ENCODE results near the gene DDAH2.

The DDAH2 gene

GRCh38 chr6:31776485-31776988 is 47.4 kb upstream of the DDAH2 start:
- H3K4me3 ChIP-seq (ENCODE audit: low read depth, low read length) = no peak overlapping the region
- peaks cover 2% of the 10 kb centered on the region for H3K79me2 ChIP-seq
- H3K9ac ChIP-seq = no peak overlapping the region
- H3K27me3 ChIP-seq (ENCODE audit: control insufficient read depth, insufficient read depth, low read length) = no peaks in the 10 kb centered on the region
- no peak overlapping the region for H3K4me2 ChIP-seq (ENCODE audit: low read length)
- H2AFZ ChIP-seq = peak overlapping the region; percentile 82
- no peaks in the 10 kb centered on the region for H3K36me3 ChIP-seq (ENCODE audit: control insufficient read depth, insufficient read depth, low read length)
- H3K4me1 ChIP-seq = peaks cover 13% of the 10 kb centered on the region
- H3K27ac ChIP-seq = no peak overlapping the region
- H3K9me3 ChIP-seq (ENCODE audit: control insufficient read depth, low read length) = no peaks in the 10 kb centered on the region
- no peak for TF ChIP-seq CTCF (IDR thresholded peaks at IDR 0.05)

GRCh38 chr6:31775633-31776484 is 46.8 kb upstream of the DDAH2 start:
- H3K4me2 ChIP-seq (ENCODE audit: low read length) = no peak overlapping the region
- H3K4me1 ChIP-seq = peaks cover 13% of the 10 kb centered on the region
- no peak overlapping the region for H3K4me3 ChIP-seq (ENCODE audit: low read depth, low read length)
- no peak overlapping the region for H2AFZ ChIP-seq
- peaks cover 2% of the 10 kb centered on the region for H3K79me2 ChIP-seq
- H3K36me3 ChIP-seq (ENCODE audit: control insufficient read depth, insufficient read depth, low read length) = no peaks in the 10 kb centered on the region
- no peak overlapping the region for H3K9ac ChIP-seq
- no peak for TF ChIP-seq CTCF (IDR thresholded peaks at IDR 0.05)
- H3K27ac ChIP-seq = no peak overlapping the region
- H3K9me3 ChIP-seq (ENCODE audit: control insufficient read depth, low read length) = no peaks in the 10 kb centered on the region
- no peaks in the 10 kb centered on the region for H3K27me3 ChIP-seq (ENCODE audit: control insufficient read depth, insufficient read depth, low read length)

- H3K4me2 ChIP-seq (ENCODE audit: low read length) = no peak overlapping the region
- no peaks in the 10 kb centered on the region for H3K36me3 ChIP-seq (ENCODE audit: control insufficient read depth, insufficient read depth, low read length)
- peaks cover 2% of the 10 kb centered on the region for H3K79me2 ChIP-seq
- no peaks in the 10 kb centered on the region for H3K27me3 ChIP-seq (ENCODE audit: control insufficient read depth, insufficient read depth, low read length)
- peaks cover 13% of the 10 kb centered on the region for H3K4me1 ChIP-seq
- H2AFZ ChIP-seq = no peak overlapping the region
- no peak overlapping the region for H3K27ac ChIP-seq
- H3K9ac ChIP-seq = no peak overlapping the region
- no peak overlapping the region for H3K4me3 ChIP-seq (ENCODE audit: low read depth, low read length)
- no peaks in the 10 kb centered on the region for H3K9me3 ChIP-seq (ENCODE audit: control insufficient read depth, low read length)
- no peak for TF ChIP-seq CTCF (IDR thresholded peaks at IDR 0.05)
These were observed 46.1 kb upstream of the DDAH2 start for GRCh38 chr6:31775184-31775583.

- H3K27ac ChIP-seq = no peak overlapping the region
- H3K4me2 ChIP-seq (ENCODE audit: low read length) = no peak overlapping the region
- H3K4me1 ChIP-seq = peaks cover 8% of the 10 kb centered on the region
- no peak overlapping the region for H2AFZ ChIP-seq
- peaks cover 2% of the 10 kb centered on the region for H3K79me2 ChIP-seq
- H3K9me3 ChIP-seq (ENCODE audit: control insufficient read depth, low read length) = no peaks in the 10 kb centered on the region
- TF ChIP-seq CTCF (IDR thresholded peaks at IDR 0.05) = no peak
- no peak overlapping the region for H3K4me3 ChIP-seq (ENCODE audit: low read depth, low read length)
- H3K36me3 ChIP-seq (ENCODE audit: control insufficient read depth, insufficient read depth, low read length) = no peaks in the 10 kb centered on the region
- H3K27me3 ChIP-seq (ENCODE audit: control insufficient read depth, insufficient read depth, low read length) = no peaks in the 10 kb centered on the region
- H3K9ac ChIP-seq = no peak overlapping the region
These were observed 42.9 kb upstream of the DDAH2 start for GRCh38 chr6:31771992-31772358.

- Histone ChIP-seq H3K27me3 (ENCODE audit: control insufficient read depth, insufficient read depth, low read length) (no peaks in the 10 kb centered on the region), H3K36me3 (ENCODE audit: control insufficient read depth, insufficient read depth, low read length) (no peaks in the 10 kb centered on the region), H3K4me1 (no peaks in the 10 kb centered on the region), H3K9ac (no peak overlapping the region), H3K4me3 (ENCODE audit: low read depth, low read length) (no peak overlapping the region), H3K4me2 (ENCODE audit: low read length) (no peak overlapping the region), H3K79me2 (peaks cover 2% of the 10 kb centered on the region), H3K27ac (no peak overlapping the region), H3K9me3 (ENCODE audit: control insufficient read depth, low read length) (no peaks in the 10 kb centered on the region), H2AFZ (no peak overlapping the region)
- TF ChIP-seq CTCF (IDR thresholded peaks at IDR 0.05) = no peak
These were observed 41.8 kb upstream of the DDAH2 start for GRCh38 chr6:31770860-31771259.
